SHP77 treated with DMSO at 0.1 percent for 48 hours (cell line): ENCODE measurements around the gene JPH4.
"Not testable (repeated sequence)": the region's sequence is repeated elsewhere in the genome, so short reads cannot be mapped to it uniquely, and the experiment has no call there.

ENCODE experiments used
- DNase-seq: peaks from one replicate; lab custom pipeline; 2025; lab: John Stamatoyannopoulos, UW

The JPH4 gene

GRCh38 chr14:23578560-23579310, at the start of gene JPH4:
Gene JPH4, minus strand, starts transcription at chr14:23578790. Its CDS starts 1,337 bp downstream, at chr14:23577453.
- peak; percentile 36 for DNase-seq

- DNase-seq = no peak
Measured at GRCh38 chr14:23627961-23628360, 49.4 kb upstream of the JPH4 start.

GRCh38 chr14:23626946-23627345, 48.4 kb upstream of the JPH4 start:
- no peak for DNase-seq

GRCh38 chr14:23624830-23625404, 46.3 kb upstream of the JPH4 start:
- DNase-seq = no peak

GRCh38 chr14:23623962-23624361, 45.4 kb upstream of the JPH4 start:
- DNase-seq = no peak

- no peak for DNase-seq
Measured at GRCh38 chr14:23622990-23623389, 44.4 kb upstream of the JPH4 start.

GRCh38 chr14:23621932-23622730, 43.5 kb upstream of the JPH4 start:
- no peak for DNase-seq

- no peak for DNase-seq
Measured at GRCh38 chr14:23621204-23621931, 42.8 kb upstream of the JPH4 start.

- no peak for DNase-seq
Measured at GRCh38 chr14:23620177-23620702, 41.6 kb upstream of the JPH4 start.

- DNase-seq = no peak
Measured at GRCh38 chr14:23618415-23618988, 39.9 kb upstream of the JPH4 start.

- no peak for DNase-seq
Measured at GRCh38 chr14:23617539-23617938, 38.9 kb upstream of the JPH4 start.

GRCh38 chr14:23615856-23616255, 37.3 kb upstream of the JPH4 start:
- no peak for DNase-seq

- no peak for DNase-seq
Measured at GRCh38 chr14:23614395-23614828, 35.8 kb upstream of the JPH4 start.

GRCh38 chr14:23613242-23614070, 34.9 kb upstream of the JPH4 start:
- DNase-seq = no peak

- DNase-seq = no peak
Measured at GRCh38 chr14:23612802-23613201, 34.2 kb upstream of the JPH4 start.

- DNase-seq = no peak
Measured at GRCh38 chr14:23612354-23612732, 33.8 kb upstream of the JPH4 start.

GRCh38 chr14:23610815-23611289, 32.3 kb upstream of the JPH4 start:
- DNase-seq = no peak

GRCh38 chr14:23610090-23610814, 31.7 kb upstream of the JPH4 start:
- no peak for DNase-seq

GRCh38 chr14:23609411-23610089, 31.0 kb upstream of the JPH4 start:
- not testable (repeated sequence) for DNase-seq
